ENCODE results near the gene CASTOR1.

The CASTOR1 gene

DNA sequence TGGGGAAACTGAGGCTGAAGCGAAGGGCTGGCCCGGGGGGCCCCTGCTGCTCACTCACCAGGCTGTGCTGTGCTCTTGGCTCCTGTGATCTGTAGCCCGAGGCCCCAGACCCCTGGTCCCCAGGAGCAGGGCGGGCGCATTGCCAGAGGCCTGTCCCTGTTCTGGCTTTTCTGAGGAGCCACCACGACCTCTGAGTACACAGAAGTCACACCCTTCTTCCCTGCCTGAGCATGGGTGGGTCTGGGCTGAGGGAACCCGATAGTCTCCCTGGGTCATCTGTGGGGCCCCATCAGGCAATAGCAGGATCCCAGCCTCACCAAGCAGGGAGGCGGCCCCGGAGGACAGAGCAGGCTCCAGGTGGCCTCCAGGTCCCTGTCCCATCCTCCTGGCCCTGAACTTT, 5.1 kb downstream of the CASTOR1 start:
- DNase-seq (ENCODE audit: low spot score): no peak

- DNase-seq (ENCODE audit: low spot score): no peak
These were observed 6.0 kb downstream of the CASTOR1 start for GRCh38 chr22:30283342-30283741.

DNA sequence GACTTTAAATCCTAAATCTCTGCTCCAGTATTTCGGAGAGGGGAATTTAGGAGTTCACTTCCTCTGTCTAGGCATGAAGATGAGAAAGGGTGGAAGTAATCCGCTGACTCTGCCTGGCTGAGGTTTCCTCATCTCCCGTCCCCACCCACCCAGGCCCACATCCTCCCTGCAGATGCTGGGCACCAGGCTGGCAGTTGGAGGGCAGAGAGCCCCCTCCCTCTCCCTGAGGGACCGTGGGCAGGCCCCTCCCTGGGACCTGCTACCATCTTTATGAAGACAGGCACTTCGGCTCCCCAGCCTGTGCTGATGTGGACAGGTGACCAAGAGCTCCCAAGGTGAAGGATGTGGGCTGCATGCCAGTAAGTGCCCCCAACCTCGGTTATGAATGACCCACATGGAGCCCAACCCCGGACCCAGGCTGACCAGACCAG, 6.7 kb downstream of the CASTOR1 start:
- DNase-seq (ENCODE audit: low spot score): no peak

DNA sequence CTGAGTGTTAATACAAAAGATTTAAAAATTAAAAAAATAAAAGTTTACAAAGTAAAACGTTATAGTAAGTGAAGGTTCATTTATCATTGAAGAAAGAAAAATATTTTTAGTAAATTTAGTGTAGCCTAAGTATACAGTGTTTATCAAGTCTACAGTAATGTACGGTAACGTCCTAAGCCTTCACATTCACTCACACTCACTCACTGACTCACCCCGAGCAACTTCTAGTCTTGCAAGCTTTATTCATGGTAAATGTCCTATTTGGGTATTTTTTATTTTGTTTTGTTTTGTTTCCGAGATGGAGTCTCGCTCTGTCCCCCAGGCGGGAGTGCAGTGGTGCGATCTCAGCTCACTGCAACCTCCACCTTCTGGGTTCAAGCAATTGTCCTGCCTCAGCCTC, 8.8 kb downstream of the CASTOR1 start:
- no peak for DNase-seq (ENCODE audit: low spot score)

DNA sequence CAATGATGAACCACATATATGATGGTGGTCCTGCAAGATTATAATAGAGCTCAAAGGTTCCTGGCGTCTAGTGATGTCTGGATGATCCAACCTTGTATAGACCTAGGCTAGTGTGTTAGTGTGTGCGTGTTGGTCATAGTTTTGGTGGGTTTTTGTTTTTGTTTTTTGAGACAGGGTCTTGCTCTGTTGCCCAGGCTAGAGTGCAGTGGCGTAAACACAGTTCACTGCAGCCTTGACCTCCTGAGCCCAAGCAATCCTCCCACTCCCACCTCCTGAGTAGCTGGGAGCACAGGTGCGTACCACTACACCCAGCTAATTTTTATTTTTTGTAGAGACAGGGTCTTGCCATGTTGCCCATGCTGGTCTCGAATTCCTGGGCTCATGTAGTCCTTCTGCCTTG, 9.4 kb downstream of the CASTOR1 start:
- DNase-seq (ENCODE audit: low spot score): no peak

- peak; percentile 63 for DNase-seq (ENCODE audit: low spot score)
These were observed 10.1 kb downstream of the CASTOR1 start for GRCh38 chr22:30279046-30279788.

DNA sequence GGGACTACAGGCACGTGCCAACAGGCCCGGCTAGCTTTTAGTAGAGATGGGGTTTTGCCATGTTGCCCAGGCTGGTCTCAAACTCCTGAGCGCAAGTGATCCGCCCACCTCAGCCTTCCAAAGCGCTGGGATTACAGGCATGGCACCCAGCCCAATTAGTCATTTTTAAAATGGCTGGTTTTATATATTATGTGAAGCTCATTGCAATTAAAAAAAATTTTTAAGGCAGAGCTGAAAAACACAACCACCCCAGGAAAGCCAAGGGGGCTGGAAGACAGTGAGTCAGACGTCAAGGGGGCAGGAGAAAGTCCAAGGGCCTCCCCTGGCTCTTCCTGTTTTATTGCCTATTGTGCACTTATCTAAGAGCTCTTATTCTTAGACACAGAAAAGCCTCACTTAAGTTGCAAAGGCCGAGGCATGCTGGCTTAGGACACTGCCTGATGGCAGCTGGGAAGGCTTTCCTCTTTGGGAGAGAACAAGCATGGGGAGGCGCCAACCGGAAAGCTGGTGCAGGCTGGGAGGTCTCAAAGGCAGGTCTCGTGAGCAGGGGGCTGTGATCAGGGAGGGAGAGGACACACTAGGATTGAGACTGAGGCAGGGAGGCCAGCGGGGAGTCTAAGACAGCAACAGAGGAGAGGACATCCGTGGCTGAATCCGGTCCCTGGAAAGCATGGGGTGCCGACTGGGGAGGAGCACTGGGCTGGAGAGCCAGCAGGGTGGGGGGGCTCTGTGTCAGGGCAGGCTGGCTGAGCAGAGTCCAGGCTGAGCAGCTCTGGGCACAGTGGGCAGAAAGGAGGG, 11.6 kb downstream of the CASTOR1 start:
- no peak for DNase-seq (ENCODE audit: low spot score)

- DNase-seq (ENCODE audit: low spot score): no peak
These were observed 13.3 kb downstream of the CASTOR1 start for GRCh38 chr22:30276039-30276438.

DNA sequence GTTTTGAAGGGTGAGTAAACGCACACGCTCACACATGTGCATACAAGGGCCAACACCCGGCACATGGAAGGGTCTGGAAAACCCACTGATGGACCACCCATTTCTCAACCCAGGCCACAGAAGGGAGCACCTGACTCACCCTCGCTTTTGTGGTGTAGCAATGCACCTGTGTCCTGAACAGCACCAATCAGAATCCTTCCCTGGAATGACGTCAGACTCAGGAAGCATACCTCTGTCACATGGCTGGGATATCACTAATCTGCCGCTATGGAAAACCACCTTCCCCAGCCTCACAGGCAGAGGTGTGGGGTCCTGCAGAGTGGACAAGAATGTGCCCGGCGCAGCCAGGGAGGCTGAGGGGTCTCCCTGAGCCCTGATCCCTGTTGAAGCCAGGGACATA, 13.7 kb downstream of the CASTOR1 start:
- DNase-seq (ENCODE audit: low spot score): no peak

DNA sequence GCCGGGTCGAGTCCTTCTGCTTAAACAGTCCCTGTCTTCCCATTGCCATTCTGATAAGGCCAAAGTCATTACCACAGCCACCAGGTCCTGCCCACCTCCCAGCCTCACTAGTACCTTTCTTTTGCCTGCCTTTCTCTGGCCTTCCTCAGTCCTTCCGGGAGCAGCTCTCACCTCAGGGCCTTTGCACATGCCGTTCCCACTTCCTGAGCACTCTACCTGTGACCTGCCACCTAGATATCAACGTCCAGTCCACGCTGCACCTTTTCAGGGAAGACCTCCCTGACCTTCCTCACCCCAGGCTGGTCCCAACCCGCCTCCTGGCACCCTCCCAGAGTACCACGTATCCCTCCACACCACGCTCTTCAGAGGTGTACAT, 14.9 kb downstream of the CASTOR1 start:
- DNase-seq (ENCODE audit: low spot score): no peak

GRCh38 chr22:30273711-30274436, 15.4 kb downstream of the CASTOR1 start:
- no peak for DNase-seq (ENCODE audit: low spot score)

DNA sequence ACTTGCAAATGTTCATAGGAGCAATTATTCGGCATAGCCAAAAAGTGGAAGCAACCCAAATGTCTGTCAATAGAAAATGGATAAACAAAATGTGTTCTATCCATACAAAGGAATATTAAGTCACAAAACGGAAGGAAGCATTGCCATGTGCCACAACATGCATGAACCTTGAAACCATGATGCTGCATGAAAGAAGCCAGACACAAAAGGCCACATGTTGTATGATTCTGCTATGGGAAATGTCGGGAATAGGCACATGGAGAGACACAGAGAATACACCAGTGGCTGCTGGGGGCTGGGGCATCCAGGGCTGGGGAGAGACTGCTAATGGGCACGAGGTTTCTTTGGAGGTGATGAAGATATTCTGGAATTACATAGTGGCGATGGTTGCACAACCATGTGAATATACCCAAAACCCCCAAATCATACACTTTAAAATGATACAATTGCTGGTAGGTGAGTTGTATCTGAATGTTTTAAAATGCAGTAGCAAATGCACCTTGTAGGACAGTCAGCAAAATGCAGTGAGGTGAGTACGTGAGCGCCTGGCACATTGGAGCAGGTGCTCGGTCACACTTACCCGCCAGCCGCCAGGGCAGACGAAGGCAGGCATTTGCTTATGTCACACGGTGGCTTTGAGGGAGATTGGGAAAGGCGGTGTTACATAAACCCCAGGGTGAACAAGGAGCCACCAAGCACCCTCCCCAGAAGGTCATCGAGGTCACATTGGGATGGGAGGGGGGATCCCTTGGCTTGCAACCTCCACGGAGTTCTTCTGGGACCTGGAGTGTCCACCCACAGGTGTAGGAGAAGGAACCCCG, 16.3 kb downstream of the CASTOR1 start:
- no peak for DNase-seq (ENCODE audit: low spot score)

- DNase-seq (ENCODE audit: low spot score): peak; percentile 79
These were observed 18.5 kb downstream of the CASTOR1 start for GRCh38 chr22:30270832-30271231.

DNA sequence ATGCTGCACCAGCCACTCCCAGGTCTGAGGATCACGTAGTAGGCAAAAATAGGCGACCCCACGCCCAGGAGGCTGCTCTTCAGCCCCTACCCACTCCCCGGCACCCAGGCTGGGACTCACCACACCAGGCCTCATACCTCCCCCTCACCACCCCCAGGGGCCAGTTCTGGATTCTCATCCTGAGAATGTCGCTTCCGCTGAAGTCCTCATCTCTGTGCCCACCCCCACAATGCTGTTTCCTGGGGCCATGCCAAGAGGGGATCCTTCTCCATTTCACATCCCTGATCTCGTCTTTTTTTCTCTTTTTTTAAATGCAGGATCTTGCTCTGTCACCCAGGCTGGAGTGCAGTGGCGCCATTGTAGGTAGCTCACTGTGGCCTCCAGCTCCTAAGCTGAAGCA, 21.0 kb downstream of the CASTOR1 start:
- no peak for DNase-seq (ENCODE audit: low spot score)

GRCh38 chr22:30267382-30268302, 21.7 kb downstream of the CASTOR1 start:
- no peak for DNase-seq (ENCODE audit: low spot score)

- DNase-seq (ENCODE audit: low spot score): no peak
These were observed 22.6 kb downstream of the CASTOR1 start, which contains the start of gene OSM for GRCh38 chr22:30266445-30267381. Gene OSM, minus strand, starts transcription at chr22:30266851. Its CDS starts 52 bp downstream, at chr22:30266799.

GRCh38 chr22:30265823-30266444, 23.4 kb downstream of the CASTOR1 start:
- DNase-seq (ENCODE audit: low spot score): peak; percentile 59

- no peak for DNase-seq (ENCODE audit: low spot score)
These were observed 24.1 kb downstream of the CASTOR1 start for GRCh38 chr22:30265131-30265720.

GRCh38 chr22:30263883-30264282, 25.4 kb downstream of the CASTOR1 start:
- no peak for DNase-seq (ENCODE audit: low spot score)
